Adipocyte (in vitro differentiated cells): ENCODE data around the gene GMPPA.

Experiments
- DNase-seq: peaks from one replicate; pipeline ENCODE4 v3.0.0-alpha.2; 2015; ENCODE audit warnings: low read depth
- H3K27me3 ChIP-seq: replicated peaks from 2 replicates; pipeline ENCODE4 v1.7.0; 2013; ENCODE audit warnings: mild to moderate bottlenecking, low read length, moderate library complexity; ENCODE audit not compliant: control insufficient read depth, insufficient read depth
- H3K36me3 ChIP-seq: 2 replicates; pipeline ENCODE4 v1.7.0; 2013; ENCODE audit warnings: low read length, mild to moderate bottlenecking, moderate library complexity; ENCODE audit not compliant: control insufficient read depth, insufficient read depth, severe bottlenecking
- H3K4me1 ChIP-seq: 2 replicates; pipeline ENCODE4 v1.7.0; 2013; ENCODE audit warnings: mild to moderate bottlenecking, low read length, moderate library complexity; ENCODE audit not compliant: control insufficient read depth, insufficient read depth
- H3K4me3 ChIP-seq: 2 replicates; pipeline ENCODE4 v1.7.0; 2013; ENCODE audit warnings: mild to moderate bottlenecking, low read length, moderate library complexity
- H3K9ac ChIP-seq: 2 replicates; pipeline ENCODE4 v1.7.0; 2013; ENCODE audit warnings: mild to moderate bottlenecking, low read length, moderate library complexity
- H3K9me3 ChIP-seq: 2 replicates; pipeline ENCODE4 v1.7.0; 2013; ENCODE audit warnings: mild to moderate bottlenecking, low read length, moderate library complexity; ENCODE audit not compliant: control insufficient read depth

The GMPPA gene

GRCh38 chr2:219549619-219550018 is 50.9 kb downstream of the GMPPA start:
- H3K27me3 ChIP-seq: no peaks in the 10 kb centered on the region
- peaks cover 14% of the 10 kb centered on the region for H3K4me1 ChIP-seq
- no peak for DNase-seq
- no peaks in the 10 kb centered on the region for H3K36me3 ChIP-seq
- no peaks in the 10 kb centered on the region for H3K9me3 ChIP-seq
- no peak overlapping the region for H3K9ac ChIP-seq
- H3K4me3 ChIP-seq: no peak overlapping the region

DNA sequence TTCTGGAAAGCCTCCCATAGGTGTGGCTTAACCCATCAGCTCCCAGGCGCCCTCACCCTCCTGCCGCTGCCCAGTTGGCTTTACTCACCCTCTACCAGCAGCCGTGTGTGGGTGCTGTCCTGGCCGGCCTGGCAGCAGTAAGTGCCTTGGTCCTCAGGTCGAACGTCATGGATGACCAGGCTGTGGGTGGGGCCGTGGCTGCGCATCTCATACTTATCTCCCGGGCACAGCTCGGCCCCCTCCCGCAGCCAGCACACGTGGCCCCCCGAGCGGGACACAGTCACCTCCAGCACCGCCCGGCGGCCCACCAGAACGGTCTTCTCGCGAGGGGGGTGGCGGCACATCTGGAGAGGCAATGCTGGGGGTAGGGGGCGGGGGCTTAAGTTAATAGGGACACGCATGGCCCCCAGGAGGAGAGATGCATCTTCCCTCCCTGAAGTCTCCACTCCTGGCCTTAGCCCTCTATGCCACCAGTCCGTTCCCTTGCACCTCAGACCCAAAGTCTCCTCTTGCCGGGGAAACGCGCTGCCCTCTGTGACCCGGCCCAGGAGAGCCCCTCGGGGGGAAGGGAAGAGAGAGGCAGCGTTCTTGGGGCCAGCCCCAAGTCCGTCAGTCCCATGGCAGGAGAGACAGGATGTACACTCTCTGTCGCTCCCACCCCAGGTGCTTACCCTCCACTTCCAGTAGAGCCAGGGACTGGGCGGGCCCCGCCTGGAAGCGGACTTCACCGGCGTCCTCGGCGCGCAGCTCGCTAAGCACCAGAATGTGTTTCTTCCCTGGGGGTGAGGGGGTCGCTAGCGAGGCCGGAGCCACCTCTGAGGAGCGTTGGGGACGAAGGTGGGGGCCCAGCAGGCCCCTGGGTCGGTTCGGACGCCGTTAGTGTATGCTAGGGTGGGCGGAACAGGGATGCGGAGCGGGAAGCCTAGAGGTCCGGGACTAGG is 53.0 kb downstream of the GMPPA start:
- Histone ChIP-seq H3K9ac (peak overlapping the region; percentile 64), H3K9me3 (no peaks in the 10 kb centered on the region), H3K27me3 (no peaks in the 10 kb centered on the region), H3K4me1 (peaks cover 13% of the 10 kb centered on the region), H3K36me3 (no peaks in the 10 kb centered on the region), H3K4me3 (peak overlapping the region; percentile 81)
- DNase-seq: peak; percentile 43

- Histone ChIP-seq H3K36me3 (no peaks in the 10 kb centered on the region), H3K4me3 (peak overlapping the region; percentile 81), H3K4me1 (peaks cover 13% of the 10 kb centered on the region), H3K9me3 (no peaks in the 10 kb centered on the region), H3K27me3 (no peaks in the 10 kb centered on the region), H3K9ac (peak overlapping the region; percentile 64)
- DNase-seq: peak; percentile 93
Observed at GRCh38 chr2:219552382-219553167, 53.9 kb downstream of the GMPPA start.

- Histone ChIP-seq H3K36me3 (no peaks in the 10 kb centered on the region), H3K27me3 (no peaks in the 10 kb centered on the region), H3K9ac (peak overlapping the region; percentile 45), H3K4me1 (peaks cover 13% of the 10 kb centered on the region), H3K9me3 (no peaks in the 10 kb centered on the region), H3K4me3 (peak overlapping the region; percentile 81)
- DNase-seq: no peak
Observed at GRCh38 chr2:219553168-219553417, 54.4 kb downstream of the GMPPA start.

DNA sequence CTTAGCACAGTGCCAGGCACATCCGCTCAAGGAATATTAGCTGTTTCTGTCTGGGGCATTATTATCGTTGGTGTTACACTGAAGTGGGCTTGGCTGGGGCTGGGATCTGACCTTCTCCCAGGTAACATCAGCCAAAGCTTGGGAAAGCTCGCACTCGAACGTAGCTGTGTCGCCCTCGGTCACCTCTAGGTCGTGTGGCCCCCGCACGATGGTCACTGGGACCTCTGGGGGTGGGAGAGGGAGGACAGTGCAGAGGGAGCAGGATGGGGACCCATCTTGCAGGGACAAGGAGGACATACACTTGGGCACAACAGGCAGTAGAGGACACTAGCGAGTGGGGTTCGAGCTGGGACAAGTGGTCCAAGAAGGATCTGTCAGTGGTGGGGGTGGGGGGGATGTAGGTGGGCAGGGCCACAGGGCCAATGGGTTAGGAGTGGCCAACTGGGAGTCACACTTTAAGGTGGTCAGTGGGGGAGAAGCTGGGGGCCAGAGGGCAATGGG is 54.8 kb downstream of the GMPPA start:
- Histone ChIP-seq H3K9ac (peak overlapping the region; percentile 45), H3K36me3 (no peaks in the 10 kb centered on the region), H3K27me3 (no peaks in the 10 kb centered on the region), H3K4me1 (peaks cover 13% of the 10 kb centered on the region), H3K4me3 (no peak overlapping the region), H3K9me3 (no peaks in the 10 kb centered on the region)
- no peak for DNase-seq

DNA sequence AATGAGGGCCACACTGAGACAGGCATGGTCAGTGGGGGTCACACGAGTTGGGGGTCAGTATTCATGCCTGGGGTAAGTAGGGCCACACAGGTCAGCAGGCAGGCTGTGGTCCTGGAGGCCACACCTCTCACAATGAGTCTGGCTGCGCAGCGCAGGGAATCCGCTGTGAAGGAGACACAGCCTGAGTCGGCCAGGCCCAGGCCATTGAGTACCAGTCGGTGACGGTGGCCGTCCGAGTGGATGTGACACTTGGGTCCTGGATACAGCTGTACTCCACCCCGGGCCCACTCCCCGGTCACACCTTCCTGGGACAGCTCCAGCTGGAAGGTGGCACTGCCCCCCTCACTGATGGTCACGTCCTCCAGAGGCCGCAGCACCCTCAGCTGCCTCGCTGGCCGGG is 55.7 kb downstream of the GMPPA start:
- no peaks in the 10 kb centered on the region for H3K27me3 ChIP-seq
- no peaks in the 10 kb centered on the region for H3K36me3 ChIP-seq
- H3K9ac ChIP-seq: no peak overlapping the region
- H3K4me1 ChIP-seq: peaks cover 16% of the 10 kb centered on the region
- no peak overlapping the region for H3K4me3 ChIP-seq
- H3K9me3 ChIP-seq: no peaks in the 10 kb centered on the region
- DNase-seq: no peak

- no peaks in the 10 kb centered on the region for H3K36me3 ChIP-seq
- H3K4me1 ChIP-seq: peaks cover 30% of the 10 kb centered on the region
- no peaks in the 10 kb centered on the region for H3K27me3 ChIP-seq
- no peak overlapping the region for H3K4me3 ChIP-seq
- no peak for DNase-seq
- H3K9ac ChIP-seq: no peak overlapping the region
- H3K9me3 ChIP-seq: no peaks in the 10 kb centered on the region
Observed at GRCh38 chr2:219555956-219556355, 57.3 kb downstream of the GMPPA start.

DNA sequence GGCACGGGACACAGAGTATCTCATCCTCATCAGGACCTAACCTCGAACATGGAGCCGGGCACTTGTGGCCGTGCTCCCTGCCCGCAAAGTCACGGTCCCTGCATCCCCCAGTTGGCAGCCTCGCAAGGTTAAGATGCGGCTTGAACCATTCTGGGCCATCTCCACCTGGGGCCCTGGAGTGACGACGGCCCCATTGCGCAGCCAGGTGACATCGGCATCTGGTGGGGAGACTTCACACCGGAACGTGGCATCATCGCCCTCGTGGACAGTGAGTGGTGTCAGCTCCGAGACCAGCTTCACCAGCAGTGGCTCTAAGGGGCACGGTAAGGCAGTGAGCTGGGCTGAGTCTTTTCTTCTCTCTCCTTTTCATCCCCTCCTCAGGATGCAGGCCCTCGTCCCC is 57.7 kb downstream of the GMPPA start:
- DNase-seq: no peak
- Histone ChIP-seq H3K4me3 (no peak overlapping the region), H3K4me1 (peaks cover 34% of the 10 kb centered on the region), H3K9me3 (no peaks in the 10 kb centered on the region), H3K27me3 (no peaks in the 10 kb centered on the region), H3K9ac (no peak overlapping the region), H3K36me3 (no peaks in the 10 kb centered on the region)
